Mesenchymal stem cell (in vitro differentiated cells and primary cell): ENCODE measurements around the gene ATP8A1.
A peak's percentile ranks its signal among the peaks of the same experiment; 100 is the strongest.

ENCODE experiments used
- DNase-seq: peaks from one replicate; pipeline ENCODE4 v3.0.0-alpha.2; 2013
- H2AFZ ChIP-seq: one replicate; pipeline ENCODE4 v1.6.1; 2013; ENCODE audit warnings: low read depth, mild to moderate bottlenecking, control low read depth, inconsistent platforms, low read length, moderate library complexity
- H2AK5ac ChIP-seq: 2 replicates; pipeline ENCODE4 v1.6.1; 2013; ENCODE audit warnings: low read length, moderate library complexity, mild to moderate bottlenecking, inconsistent platforms; ENCODE audit not compliant: severe bottlenecking
- H2BK120ac ChIP-seq: one replicate; pipeline ENCODE4 v1.6.1; 2013; ENCODE audit warnings: low read depth, mild to moderate bottlenecking, inconsistent platforms, low read length, moderate library complexity
- H2BK12ac ChIP-seq, 2 experiments: one replicate each; pipeline ENCODE4 v1.6.1; 2013; ENCODE audit warnings: inconsistent platforms in 2 of 2, low read length in 2 of 2, mild to moderate bottlenecking in 2 of 2, moderate library complexity in 2 of 2, control low read depth in 1 of 2
- H2BK15ac ChIP-seq: one replicate; pipeline ENCODE4 v1.6.1; 2013; ENCODE audit warnings: mild to moderate bottlenecking, low read depth, inconsistent platforms; ENCODE audit not compliant: poor library complexity, severe bottlenecking
- H2BK5ac ChIP-seq: 2 replicates; pipeline ENCODE4 v1.6.1; 2013; ENCODE audit warnings: low read depth, mild to moderate bottlenecking, low read length, control low read depth, inconsistent platforms; ENCODE audit not compliant: poor library complexity, severe bottlenecking
- H3K14ac ChIP-seq, 2 experiments: one replicate each; pipeline ENCODE4 v1.6.1; 2013; ENCODE audit warnings: inconsistent platforms in 2 of 2, low read length in 2 of 2, control low read depth in 1 of 2, mild to moderate bottlenecking in 1 of 2, moderate library complexity in 1 of 2
- H3K18ac ChIP-seq, 2 experiments: one replicate each; pipeline ENCODE4 v1.6.1; 2013; ENCODE audit warnings: inconsistent platforms in 2 of 2, low read length in 2 of 2, control low read depth in 1 of 2, low read depth in 1 of 2, mild to moderate bottlenecking in 1 of 2
- H3K23ac ChIP-seq, 2 experiments: one replicate each; pipeline ENCODE4 v1.6.1; 2013; ENCODE audit warnings: inconsistent platforms in 2 of 2, low read length in 2 of 2, mild to moderate bottlenecking in 2 of 2, moderate library complexity in 2 of 2, control low read depth in 1 of 2
- H3K27ac ChIP-seq: 2 replicates; pipeline ENCODE4 v1.5.1; 2013; ENCODE audit warnings: mild to moderate bottlenecking, moderate library complexity, low read length, control low read depth, inconsistent platforms; ENCODE audit not compliant: poor library complexity, severe bottlenecking
- H3K27me3 ChIP-seq, 2 experiments: 2 replicates each; pipeline versions ENCODE4 v1.6.1 to v1.7.0; 2013; ENCODE audit warnings: low read length in 2 of 2, mild to moderate bottlenecking in 2 of 2, moderate library complexity in 2 of 2, control low read depth in 1 of 2, inconsistent platforms in 1 of 2; ENCODE audit not compliant: control insufficient read depth in 1 of 2, insufficient read depth in 1 of 2
- H3K36me3 ChIP-seq, 2 experiments: 2 replicates each; pipeline versions ENCODE4 v1.6.1 to v1.7.0; 2013; ENCODE audit warnings: low read length in 2 of 2, control low read depth in 1 of 2, inconsistent platforms in 1 of 2, low read depth in 1 of 2, mild to moderate bottlenecking in 1 of 2; ENCODE audit not compliant: insufficient read depth in 2 of 2, control insufficient read depth in 1 of 2
- H3K4ac ChIP-seq, 2 experiments: one replicate each; pipeline ENCODE4 v1.6.1; 2013; ENCODE audit warnings: inconsistent platforms in 2 of 2, low read length in 2 of 2, mild to moderate bottlenecking in 2 of 2, moderate library complexity in 2 of 2, control low read depth in 1 of 2, low read depth in 1 of 2
- H3K4me1 ChIP-seq: 2 replicates; pipeline ENCODE4 v1.6.1; 2013; ENCODE audit warnings: low read depth, low read length, control low read depth; ENCODE audit not compliant: control insufficient read depth, insufficient read depth
- H3K4me2 ChIP-seq: 2 replicates; pipeline ENCODE4 v1.6.1; 2013; ENCODE audit warnings: low read length, mild to moderate bottlenecking, inconsistent platforms; ENCODE audit not compliant: poor library complexity, severe bottlenecking
- H3K4me3 ChIP-seq, 2 experiments: 2 replicates each; pipeline versions ENCODE4 v1.5.1 to v1.7.0; 2013; ENCODE audit warnings: low read length in 2 of 2, mild to moderate bottlenecking in 2 of 2, control low read depth in 1 of 2, low read depth in 1 of 2; ENCODE audit not compliant: insufficient read depth in 1 of 2
- H3K79me1 ChIP-seq: replicated peaks from 2 replicates; pipeline ENCODE4 v1.6.1; 2013; ENCODE audit warnings: mild to moderate bottlenecking, control low read depth, low read length, inconsistent platforms; ENCODE audit not compliant: poor library complexity, severe bottlenecking
- H3K9ac ChIP-seq: 2 replicates; pipeline ENCODE4 v1.7.0; 2013; ENCODE audit warnings: mild to moderate bottlenecking, low read length, moderate library complexity
- H3K9me3 ChIP-seq: 2 replicates; pipeline ENCODE4 v1.7.0; 2013; ENCODE audit warnings: mild to moderate bottlenecking, low read length; ENCODE audit not compliant: control insufficient read depth
- H4K8ac ChIP-seq: one replicate; pipeline ENCODE4 v1.6.1; 2013; ENCODE audit warnings: inconsistent platforms, mild to moderate bottlenecking, low read length, moderate library complexity
- H4K91ac ChIP-seq: one replicate; pipeline ENCODE4 v1.6.1; 2013; ENCODE audit warnings: mild to moderate bottlenecking, low read length, inconsistent platforms
- WGBS: methylation state at CpG from one replicate; pipeline ENCODE4 v1.1.7; 2013; ENCODE audit warnings: mixed read lengths; 5-methylcytosine and 5-hydroxymethylcytosine counted together

The ATP8A1 gene

GRCh38 chr4:42390622-42391354 is 266.1 kb downstream of the ATP8A1 start:
- H2AK5ac ChIP-seq: no peak overlapping the region
- peaks cover 5% of the 10 kb centered on the region for H3K79me1 ChIP-seq
- H3K27ac ChIP-seq: peak overlapping the region; percentile 82
- no peak overlapping the region for H3K23ac ChIP-seq
- no peak overlapping the region for H2BK15ac ChIP-seq
- H2BK5ac ChIP-seq: no peak overlapping the region
- H3K9me3 ChIP-seq: no peaks in the 10 kb centered on the region
- H3K27me3 ChIP-seq: peaks cover 0 to 13% of the 10 kb centered on the region in 2 experiments
- H3K14ac ChIP-seq: no peak overlapping the region
- H3K4me1 ChIP-seq: peaks cover 7% of the 10 kb centered on the region
- no peak for DNase-seq
- no peak overlapping the region for H3K4me3 ChIP-seq
- H2BK120ac ChIP-seq: no peak overlapping the region
- H4K8ac ChIP-seq: no peak overlapping the region
- H3K4me2 ChIP-seq: peak overlapping the region; percentile 50
- H3K9ac ChIP-seq: no peak overlapping the region
- no peak overlapping the region for H2BK12ac ChIP-seq
- H2AFZ ChIP-seq: no peak overlapping the region
- H3K4ac ChIP-seq: no peak overlapping the region
- H3K18ac ChIP-seq: no peak overlapping the region
- no peaks in the 10 kb centered on the region for H3K36me3 ChIP-seq
- no peak overlapping the region for H4K91ac ChIP-seq
- WGBS: 72% methylated on average over 8 of the region's 10 CpGs

- no CpG with 5 or more reads among the region's 1 CpG for WGBS
- Histone ChIP-seq H3K18ac (no peak overlapping the region), H3K9me3 (no peaks in the 10 kb centered on the region)
Measured at GRCh38 chr4:42385516-42385915, 271.4 kb downstream of the ATP8A1 start.

GRCh38 chr4:42381666-42382065 is 275.2 kb downstream of the ATP8A1 start:
- no peak overlapping the region for H3K4me2 ChIP-seq
- H4K91ac ChIP-seq: no peak overlapping the region
- no CpG with 5 or more reads among the region's 2 CpGs for WGBS

More at GRCh38 chr4:42385516-42385915, 271.4 kb downstream of the ATP8A1 start:
- Histone ChIP-seq H3K14ac (no peak overlapping the region), H3K4ac (no peak overlapping the region), H2BK120ac (no peak overlapping the region), H2AFZ (no peak overlapping the region), H3K23ac (no peak overlapping the region), H3K4me2 (no peak overlapping the region), H3K4me3 (no peak overlapping the region), H3K36me3 (no peaks in the 10 kb centered on the region), H3K9ac (no peak overlapping the region), H3K79me1 (peaks cover 3% of the 10 kb centered on the region), H3K27ac (no peak overlapping the region), H2AK5ac (no peak overlapping the region), H4K8ac (no peak overlapping the region), H2BK5ac (no peak overlapping the region), H2BK15ac (no peak overlapping the region), H3K27me3 (peaks cover 0 to 7% of the 10 kb centered on the region in 2 experiments), H2BK12ac (no peak overlapping the region), H4K91ac (no peak overlapping the region), H3K4me1 (no peaks in the 10 kb centered on the region)
- DNase-seq: no peak

GRCh38 chr4:42377497-42377896 is 279.4 kb downstream of the ATP8A1 start:
- no peak overlapping the region for H2BK15ac ChIP-seq
- H3K9me3 ChIP-seq: no peaks in the 10 kb centered on the region
- peaks cover 0 to 7% of the 10 kb centered on the region in 2 experiments for H3K27me3 ChIP-seq
- H2BK5ac ChIP-seq: no peak overlapping the region
- H3K4me2 ChIP-seq: no peak overlapping the region
- H3K4me1 ChIP-seq: peaks cover under 1% of the 10 kb centered on the region
- no peak overlapping the region for H2BK120ac ChIP-seq
- no peak overlapping the region for H3K23ac ChIP-seq
- H3K36me3 ChIP-seq: no peaks in the 10 kb centered on the region
- H2BK12ac ChIP-seq: no peak overlapping the region
- no peak for DNase-seq
- H4K8ac ChIP-seq: no peak overlapping the region
- 50% methylated on average over 1 of the region's 4 CpGs for WGBS
- H4K91ac ChIP-seq: no peak overlapping the region
- no peaks in the 10 kb centered on the region for H3K79me1 ChIP-seq
- no peak overlapping the region for H3K4me3 ChIP-seq
- no peak overlapping the region for H3K18ac ChIP-seq
- H3K27ac ChIP-seq: no peak overlapping the region
- no peak overlapping the region for H3K14ac ChIP-seq
- no peak overlapping the region for H3K9ac ChIP-seq
- H2AFZ ChIP-seq: no peak overlapping the region
- no peak overlapping the region for H2AK5ac ChIP-seq
- H3K4ac ChIP-seq: no peak overlapping the region

More at GRCh38 chr4:42381666-42382065, 275.2 kb downstream of the ATP8A1 start:
- Histone ChIP-seq H3K23ac (no peak overlapping the region), H2AK5ac (no peak overlapping the region), H2BK15ac (no peak overlapping the region), H3K27me3 (peaks cover 0 to 7% of the 10 kb centered on the region in 2 experiments), H4K8ac (no peak overlapping the region), H3K9me3 (no peaks in the 10 kb centered on the region), H3K18ac (no peak overlapping the region), H3K4me3 (no peak overlapping the region), H3K27ac (no peak overlapping the region), H2BK12ac (no peak overlapping the region), H3K14ac (no peak overlapping the region), H3K4ac (no peak overlapping the region), H3K36me3 (no peaks in the 10 kb centered on the region), H3K4me1 (no peaks in the 10 kb centered on the region), H2BK120ac (no peak overlapping the region), H2AFZ (no peak overlapping the region), H3K79me1 (peaks cover under 1% of the 10 kb centered on the region), H3K9ac (no peak overlapping the region), H2BK5ac (no peak overlapping the region)
- no peak for DNase-seq
